Measurements from ENCODE around the gene NOL9.
A peak's percentile ranks its signal among the peaks of the same experiment; 100 is the strongest.

The NOL9 gene

GRCh38 chr1:6491081-6491449, 63.2 kb downstream of the NOL9 start:
- DNase-seq (ENCODE audit: low read depth in 2 of 3, low spot score in 1 of 3): no peak

DNA sequence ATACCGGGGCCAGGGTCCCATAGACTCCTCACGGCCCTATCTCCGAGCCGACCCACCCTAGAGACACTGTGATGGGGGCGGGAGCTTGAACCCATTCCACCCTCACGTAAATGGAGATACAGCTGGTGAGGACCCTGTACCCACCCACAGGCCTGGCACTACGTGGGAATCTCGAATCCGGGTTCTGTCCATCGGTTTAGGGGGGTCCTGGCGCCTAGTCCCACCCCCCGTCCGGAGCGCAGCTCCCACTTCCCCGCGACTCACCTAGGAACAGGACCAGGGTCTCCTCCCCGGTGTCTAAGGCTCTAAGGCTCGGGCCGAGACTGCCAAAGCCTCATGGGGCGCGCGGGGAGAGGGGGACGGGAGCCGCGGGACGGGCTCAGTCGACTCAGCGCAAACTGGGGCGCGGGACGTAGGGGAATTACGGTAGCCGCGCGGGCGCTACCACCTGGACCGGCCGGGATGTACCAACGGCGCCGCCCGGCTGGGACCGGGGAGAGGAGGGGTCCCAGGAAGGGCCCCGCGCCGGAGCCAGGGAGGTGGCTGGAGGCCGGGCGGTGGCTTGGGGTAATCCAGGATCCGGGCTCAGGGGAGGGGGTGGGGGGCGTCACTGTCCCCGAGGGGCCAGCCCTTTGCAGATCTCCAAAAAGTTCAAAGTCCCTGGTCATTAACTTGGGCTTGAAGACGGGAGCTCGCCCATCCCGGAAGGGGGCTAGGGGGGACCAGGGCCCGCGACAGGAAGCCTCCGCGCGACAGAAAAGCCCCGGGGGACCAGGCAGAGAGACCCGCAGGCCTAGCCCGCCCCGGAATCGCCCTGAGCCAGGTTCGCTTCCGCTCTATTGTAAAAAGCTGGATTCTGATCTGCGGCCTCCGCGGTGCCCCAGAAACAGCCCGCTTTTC, 63.9 kb downstream of the NOL9 start:
- peak; percentile 45 to 60 (median 50) for DNase-seq (ENCODE audit: low read depth in 2 of 3, low spot score in 1 of 3)

- DNase-seq (ENCODE audit: low read depth in 2 of 3, low spot score in 1 of 3): peak; percentile 69 to 77 (median 73)
Measured at GRCh38 chr1:6489799-6490180, 64.5 kb downstream of the NOL9 start.

DNA sequence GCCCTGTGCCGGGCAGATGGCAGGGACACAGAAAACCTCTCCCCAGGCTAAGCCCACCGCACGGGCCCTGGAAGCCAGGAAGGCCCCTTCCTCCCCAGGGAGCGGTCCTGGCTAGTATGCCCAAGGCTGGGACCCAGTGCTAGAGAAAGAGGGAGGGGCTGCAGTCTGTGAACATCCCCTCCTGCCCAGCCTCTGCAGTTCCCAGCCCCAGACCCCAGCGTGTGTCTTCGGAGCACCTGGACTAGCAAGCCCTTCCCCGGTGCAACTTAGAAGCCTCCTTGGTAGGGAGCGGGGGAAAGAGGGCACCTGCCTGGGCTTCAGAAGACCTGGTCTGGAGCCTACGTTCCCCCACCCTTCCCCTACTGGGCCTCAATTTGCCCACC, 64.9 kb downstream of the NOL9 start:
- no peak for DNase-seq (ENCODE audit: low read depth in 2 of 3, low spot score in 1 of 3)

- no peak for DNase-seq (ENCODE audit: low read depth in 2 of 3, low spot score in 1 of 3)
Measured at GRCh38 chr1:6488602-6489382, 65.5 kb downstream of the NOL9 start.

GRCh38 chr1:6487804-6488484, 66.4 kb downstream of the NOL9 start:
- no peak for DNase-seq (ENCODE audit: low read depth in 2 of 3, low spot score in 1 of 3)

DNA sequence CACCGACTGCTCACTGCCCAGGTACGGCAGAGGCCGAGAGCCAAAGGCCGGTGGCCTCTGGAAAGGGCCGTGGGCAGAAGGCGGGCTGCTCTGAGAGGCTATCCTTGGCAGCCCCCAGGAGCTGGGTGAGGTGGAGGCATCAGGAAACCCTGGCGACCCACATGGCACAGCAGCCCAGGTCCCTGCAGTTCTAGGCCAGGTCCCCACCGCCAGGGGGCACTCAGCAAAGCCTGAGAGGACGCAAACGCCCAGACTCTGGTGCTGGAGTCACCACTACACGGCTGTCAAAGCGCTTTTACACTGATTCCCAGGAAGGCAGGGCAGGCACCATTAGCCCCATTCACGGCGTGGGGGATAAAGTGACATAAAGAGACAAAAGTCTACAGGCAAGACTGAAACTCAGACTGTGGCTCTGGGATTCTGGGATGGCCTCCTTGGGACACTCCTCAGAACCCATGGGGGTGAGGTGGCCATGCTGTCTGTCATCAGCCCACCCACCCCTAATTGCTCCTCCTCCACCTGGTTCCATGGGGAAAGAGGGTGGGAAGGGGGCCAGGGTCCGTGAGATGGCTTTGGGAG, 67.8 kb downstream of the NOL9 start:
- DNase-seq (ENCODE audit: low read depth in 2 of 3, low spot score in 1 of 3): peak; percentile 77 to 92 (median 84)

DNA sequence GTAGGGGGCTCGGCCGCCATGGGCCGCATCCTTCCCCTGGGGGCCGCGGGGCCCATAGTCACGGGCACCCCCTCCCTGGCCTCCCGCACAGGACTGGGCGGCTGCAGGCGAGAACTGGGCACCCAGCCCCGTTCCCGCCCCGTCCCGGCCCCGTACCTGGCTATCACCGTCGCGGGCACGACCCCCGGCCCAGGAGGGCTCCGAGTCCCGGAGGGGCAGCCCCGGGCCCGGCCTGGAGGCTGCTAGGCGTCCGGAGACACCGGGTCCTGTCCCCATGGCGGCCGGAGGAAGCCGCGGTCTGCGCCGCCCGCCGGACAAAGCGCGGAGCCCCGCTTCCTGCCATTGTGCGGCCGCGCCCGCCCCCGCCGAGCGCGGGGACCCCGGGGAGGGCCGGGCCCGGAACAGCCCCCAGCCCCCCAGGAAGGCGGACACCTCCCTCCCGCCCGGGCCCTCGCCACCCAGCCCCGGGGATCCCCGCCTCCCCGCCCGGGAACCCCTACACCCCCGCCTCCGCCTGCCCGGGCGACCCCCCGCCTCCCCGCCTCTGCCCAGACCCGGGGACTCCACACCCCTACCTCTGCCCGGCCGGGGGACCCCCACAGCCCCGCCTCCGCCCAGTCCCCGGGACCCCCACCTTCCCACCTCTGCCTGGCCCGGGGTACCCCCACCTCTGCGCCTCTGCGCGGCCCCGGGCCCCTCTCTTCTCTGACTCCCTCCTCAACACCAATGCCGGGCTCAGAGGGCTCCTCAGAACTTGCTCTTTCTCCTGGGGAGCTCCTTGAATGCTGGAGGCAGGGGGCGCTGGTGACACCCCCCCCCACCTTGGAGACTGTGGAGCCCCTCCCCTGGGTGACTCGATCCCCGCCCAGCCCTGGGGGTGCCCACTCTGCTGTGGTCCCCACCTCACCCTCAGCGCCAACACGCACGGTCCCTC, 68.9 kb downstream of the NOL9 start:
- DNase-seq (ENCODE audit: low read depth in 2 of 3, low spot score in 1 of 3): no peak

DNA sequence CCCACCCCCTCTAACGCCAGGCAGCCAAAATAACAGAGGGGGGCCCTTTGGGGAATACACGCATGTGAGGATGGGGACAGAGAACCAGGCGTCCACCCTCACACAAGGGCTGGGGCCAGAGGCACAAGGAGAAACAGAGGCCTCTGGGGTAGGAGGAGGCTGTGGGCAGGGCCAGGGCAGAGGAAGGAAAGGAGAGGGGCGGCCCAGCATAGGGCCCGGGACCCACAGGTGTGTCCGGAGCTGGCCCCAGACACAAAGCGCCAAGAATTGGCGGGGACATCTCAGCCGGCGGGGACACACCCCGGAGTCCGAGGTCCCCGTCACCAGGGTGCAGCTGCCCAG, 69.5 kb downstream of the NOL9 start:
- DNase-seq (ENCODE audit: low read depth in 2 of 3, low spot score in 1 of 3): no peak

DNA sequence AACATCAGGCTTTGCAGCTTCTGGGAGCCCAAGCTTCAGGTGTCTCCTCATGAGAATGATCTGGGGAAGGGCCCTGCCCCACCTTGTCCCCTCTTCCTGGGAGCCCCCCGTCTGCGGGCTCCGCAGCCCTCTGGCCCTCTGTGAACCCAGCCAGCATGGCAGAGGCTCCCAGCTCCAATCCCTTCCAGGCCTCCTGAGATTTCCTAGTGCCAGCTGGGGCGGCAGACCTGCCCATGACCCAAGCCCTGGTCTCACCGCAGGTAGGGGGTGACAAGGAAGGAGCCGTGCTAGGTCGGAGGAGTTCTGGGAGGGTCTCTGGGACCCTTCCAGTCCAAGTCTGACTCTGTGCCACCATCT, 70.6 kb downstream of the NOL9 start:
- no peak for DNase-seq (ENCODE audit: low read depth in 2 of 3, low spot score in 1 of 3)

- no peak for DNase-seq (ENCODE audit: low read depth in 2 of 3, low spot score in 1 of 3)
Measured at GRCh38 chr1:6483017-6483760, 71.1 kb downstream of the NOL9 start.

DNA sequence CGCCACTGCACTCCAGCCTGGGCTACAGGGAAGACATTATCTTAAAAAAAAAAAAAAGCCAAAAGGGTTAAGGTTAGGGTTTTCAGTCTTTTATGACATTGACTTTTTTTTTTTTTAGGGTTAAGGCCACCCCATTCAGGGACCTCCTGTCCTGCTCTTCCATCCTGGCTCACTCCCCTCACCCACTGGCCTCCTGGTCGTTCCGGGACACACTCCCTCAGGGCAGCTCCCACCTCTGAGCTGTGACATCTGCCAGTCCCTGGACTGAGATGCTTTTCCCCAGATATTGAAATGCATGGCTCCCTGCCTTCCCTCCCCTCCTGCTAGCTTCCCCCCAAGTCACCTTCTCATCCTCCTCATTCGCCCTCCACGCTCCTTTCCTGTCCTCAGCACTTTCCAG, 72.5 kb downstream of the NOL9 start:
- no peak for DNase-seq (ENCODE audit: low read depth in 2 of 3, low spot score in 1 of 3)

GRCh38 chr1:6477039-6477820, 77.1 kb downstream of the NOL9 start:
- no peak for DNase-seq (ENCODE audit: low read depth in 2 of 3, low spot score in 1 of 3)

GRCh38 chr1:6476483-6476882, 77.8 kb downstream of the NOL9 start:
- DNase-seq (ENCODE audit: low read depth in 2 of 3, low spot score in 1 of 3): no peak

DNA sequence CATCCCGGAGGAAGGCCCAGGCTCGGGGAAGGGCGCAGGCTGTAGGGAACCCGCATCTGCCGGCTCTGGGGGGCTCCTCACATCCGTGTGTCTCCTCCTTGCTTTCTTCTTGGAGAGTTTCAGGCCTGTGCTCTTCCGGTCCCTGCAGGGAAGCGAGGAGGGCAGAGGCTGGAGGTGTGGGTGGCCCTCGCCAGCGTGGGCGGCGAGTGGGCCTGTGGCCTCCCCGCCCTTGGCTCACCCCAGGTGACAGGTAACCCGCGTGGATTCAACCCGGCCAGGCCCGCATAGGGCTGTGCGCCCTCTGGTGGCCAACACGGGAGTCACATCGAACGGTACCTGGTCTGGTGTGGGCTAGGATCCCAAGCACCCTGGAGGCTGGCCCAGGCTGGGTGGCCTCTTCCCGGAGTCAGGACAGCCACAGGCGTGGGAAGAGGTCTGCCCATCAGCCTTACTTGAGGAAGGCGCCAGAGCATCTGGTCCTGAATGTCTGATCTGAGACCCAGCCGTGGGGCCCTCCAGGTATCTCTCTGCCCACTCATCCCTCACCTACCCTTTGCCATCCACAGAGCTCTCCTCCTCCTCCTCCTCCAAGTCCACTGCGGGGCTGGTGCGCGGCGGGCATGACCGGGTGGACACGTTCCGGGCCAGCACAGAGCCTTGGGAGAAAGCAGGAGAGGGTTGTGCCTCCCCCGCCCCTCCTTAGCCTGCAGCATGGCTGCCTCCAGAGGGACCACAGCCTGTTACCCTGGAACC, 78.8 kb downstream of the NOL9 start:
- peak; percentile 56 to 74 (median 58) for DNase-seq (ENCODE audit: low read depth in 2 of 3, low spot score in 1 of 3)

- DNase-seq (ENCODE audit: low read depth in 2 of 3, low spot score in 1 of 3): no peak
Measured at GRCh38 chr1:6474815-6475282, 79.5 kb downstream of the NOL9 start.

- no peak for DNase-seq (ENCODE audit: low read depth in 2 of 3, low spot score in 1 of 3)
Measured at GRCh38 chr1:6473974-6474814, 80.1 kb downstream of the NOL9 start.

Measured in stimulated activated CD4-positive, alpha-beta T cell treated with anti-CD3 and anti-CD28 coated beads, Interleukin-12 subunit alpha, Interleukin-12 subunit beta, amount 100 ng/mL, for 48 hours (primary cell).